ENCODE data around the gene HMGN1. TPM values are rescaled to one million over a fixed set of nuclear protein-coding genes. Genes with fewer than 3 reads are reported as not detected.
A peak's percentile ranks its signal among the peaks of the same experiment; 100 is the strongest.

Gene HMGN1
- total RNA-seq, 1 experiment from 2014 or later: 469 TPM

- Mint-ChIP-seq H3K27me3 (ENCODE audit: low read depth) (no peaks in the 10 kb centered on the region), H3K4me1 (peaks cover 24% of the 10 kb centered on the region), H3K9me3 (no peaks in the 10 kb centered on the region), H3K27ac (peak overlapping the region; percentile 95), H3K4me3 (peak overlapping the region; percentile 70), H3K36me3 (peaks cover 24% of the 10 kb centered on the region)
- CTCF ChIA-PET: interaction anchor here (0.7 to 1.6 kb wide), 16 partner anchors 10 to 205 kb away, joined by 3 to 12 read pairs (median 4); partner anchors contain the start of gene PSMG1
- no peak for TF ChIP-seq NR2C2 (CRISPR knock-in tag; IDR thresholded peaks at IDR 0.05)
- peak; percentile 5; the same call in 1 of the 2 replicates for TF ChIP-seq E2F5 (CRISPR knock-in tag; IDR thresholded peaks at IDR 0.05)
- TF ChIP-seq CTCF (IDR thresholded peaks at IDR 0.05): peak; percentile 88
- peak; percentile 27; the same call in 1 of the 2 replicates for TF ChIP-seq HMGXB4 (CRISPR knock-in tag; IDR thresholded peaks at IDR 0.05)
- ATAC-seq: peak; percentile 90
- POLR2A ChIA-PET: interaction anchor here (0.6 to 1.6 kb wide), 7 partner anchors 9 to 132 kb away, joined by 3 to 17 read pairs (median 5); partner anchors contain the start of genes BRWD1 and HMGN1
- peak; percentile 98 for DNase-seq (ENCODE audit: low spot score)
Observed at GRCh38 chr21:39388038-39388810, 39.3 kb upstream of the HMGN1 start.

- ATAC-seq (peak; percentile 52), DNase-seq (ENCODE audit: low spot score) (peak; percentile 98)
- ChIA-PET CTCF (interaction anchor here (0.6 to 1.6 kb wide), 20 partner anchors 10 to 314 kb away, joined by 3 to 13 read pairs (median 4); partner anchors contain the start of genes HMGN1 and PSMG1), POLR2A (interaction anchor here (0.6 to 1.6 kb wide), 9 partner anchors 10 to 131 kb away, joined by 3 to 17 read pairs (median 4); partner anchors contain the start of genes BRWD1 and HMGN1)
- Mint-ChIP-seq H3K4me3 (peak overlapping the region; percentile 70), H3K27ac (peak overlapping the region; percentile 63; the same call in 1 of the 2 replicates), H3K9me3 (no peaks in the 10 kb centered on the region), H3K36me3 (peaks cover 17% of the 10 kb centered on the region), H3K4me1 (peaks cover 24% of the 10 kb centered on the region), H3K27me3 (ENCODE audit: low read depth) (no peaks in the 10 kb centered on the region)
- no peak for TF ChIP-seq ZBTB21 (CRISPR knock-in tag; IDR thresholded peaks at IDR 0.05; ENCODE audit: borderline replicate concordance)
- no peak for TF ChIP-seq ATF2 (CRISPR knock-in tag; IDR thresholded peaks at IDR 0.05; ENCODE audit: borderline replicate concordance, low read depth)
- no peak for TF ChIP-seq ZNF532 (CRISPR knock-in tag; IDR thresholded peaks at IDR 0.05; ENCODE audit: borderline replicate concordance)
- TF ChIP-seq GRHL2 (CRISPR knock-in tag; IDR thresholded peaks at IDR 0.05; ENCODE audit: insufficient replicate concordance, severe bottlenecking): no peak
- no peak for TF ChIP-seq MAX (CRISPR knock-in tag; IDR thresholded peaks at IDR 0.05)
- TF ChIP-seq NFYB (CRISPR knock-in tag; conservative IDR thresholded peaks at IDR 0.05; ENCODE audit: low read depth): no peak
- no peak for TF ChIP-seq MYBL2 (CRISPR knock-in tag; IDR thresholded peaks at IDR 0.05)
- TF ChIP-seq EMX1 (CRISPR knock-in tag; IDR thresholded peaks at IDR 0.05): no peak
- no peak for TF ChIP-seq JUN (CRISPR knock-in tag; IDR thresholded peaks at IDR 0.05)
- no peak for TF ChIP-seq FOXK1 (CRISPR knock-in tag; IDR thresholded peaks at IDR 0.05)
- TF ChIP-seq PRRX2 (CRISPR knock-in tag; IDR thresholded peaks at IDR 0.05): no peak
- TF ChIP-seq ZNF281 (CRISPR knock-in tag; IDR thresholded peaks at IDR 0.05): no peak
- TF ChIP-seq FOXP1 (CRISPR knock-in tag; IDR thresholded peaks at IDR 0.05; ENCODE audit: borderline replicate concordance): no peak
Observed at GRCh38 chr21:39387461-39388037, 38.7 kb upstream of the HMGN1 start.
